Karpas-422 (cell line): Measurements from ENCODE around the gene MDFI. TPM values are rescaled to one million over a fixed set of nuclear protein-coding genes. Genes with fewer than 3 reads are reported as not detected.
A peak's percentile ranks its signal among the peaks of the same experiment; 100 is the strongest.

Source experiments
- DNase-seq: peaks from one replicate; pipeline ENCODE4 v3.0.0-alpha.2; 2015
- H2AFZ ChIP-seq: fragments of 200-600 bp; sonication (generic); 2 replicates; pipeline ENCODE4 v1.6.1; 2014; ENCODE audit warnings: antibody characterized with exemption, low read length, mixed read lengths
- H3K27ac ChIP-seq: fragments of 200-600 bp; sonication (generic); 2 replicates; pipeline ENCODE4 v1.5.1; 2014; ENCODE audit warnings: mild to moderate bottlenecking, low read length, moderate library complexity
- H3K27me3 ChIP-seq: fragments of 200-600 bp; sonication (generic); 2 replicates; pipeline ENCODE4 v1.6.1; 2014; ENCODE audit warnings: low read length, mixed read lengths
- H3K36me3 ChIP-seq: fragments of 200-600 bp; sonication (generic); 2 replicates; pipeline ENCODE4 v1.6.1; 2014; ENCODE audit warnings: low read length, mixed read lengths; ENCODE audit not compliant: insufficient read depth
- H3K4me1 ChIP-seq: fragments of 200-600 bp; sonication (generic); 2 replicates; pipeline ENCODE4 v1.6.1; 2014; ENCODE audit warnings: mild to moderate bottlenecking, low read length, mixed read lengths
- H3K4me2 ChIP-seq: fragments of 200-600 bp; sonication (generic); 2 replicates; pipeline ENCODE4 v1.6.1; 2014; ENCODE audit warnings: low read length, low read depth, mild to moderate bottlenecking; ENCODE audit not compliant: poor library complexity, severe bottlenecking
- H3K4me3 ChIP-seq: fragments of 200-600 bp; sonication (generic); 2 replicates; pipeline ENCODE4 v1.5.1; 2014; ENCODE audit warnings: mild to moderate bottlenecking, antibody characterized with exemption, low read length, mixed read lengths
- H3K79me2 ChIP-seq: fragments of 200-600 bp; sonication (generic); 2 replicates; pipeline ENCODE4 v1.6.1; 2014; ENCODE audit warnings: mild to moderate bottlenecking, low read length, mixed read lengths
- H3K9ac ChIP-seq: fragments of 200-600 bp; sonication (generic); 2 replicates; pipeline ENCODE4 v1.6.0; 2014; ENCODE audit warnings: low read length
- H3K9me2 ChIP-seq: fragments of 200-600 bp; sonication (generic), shearing (Covaris generic); replicated peaks from 2 replicates; pipeline ENCODE4 v1.6.0; 2014; ENCODE audit warnings: mild to moderate bottlenecking, low read length, moderate library complexity; ENCODE audit not compliant: insufficient read depth
- H3K9me3 ChIP-seq: fragments of 300-700, 200-600 bp; sonication (generic); 2 replicates; pipeline ENCODE4 v1.6.1; 2014; ENCODE audit warnings: low read length, mixed read lengths
- H4K20me1 ChIP-seq: fragments of 200-600 bp; sonication (generic); 2 replicates; pipeline ENCODE4 v1.6.1; 2014; ENCODE audit warnings: mild to moderate bottlenecking, antibody characterized with exemption, low read length, low read depth; ENCODE audit not compliant: insufficient read depth
- total RNA-seq: library from RNA; depleted of rRNA; stranded (reverse); fragments of >200 nt; shearing (Covaris generic); gene quantifications from 2 replicates; pipeline ENCODE4 v1.2.3, GENCODE V29; 2014; ENCODE audit warnings: low replicate concordance

Gene MDFI
- total RNA-seq, 1 experiment from 2014 or later: not detected

GRCh38 chr6:41683523-41684310 lies 45.4 kb downstream of the MDFI start:
- H3K4me1 ChIP-seq: no peaks in the 10 kb centered on the region; the same call in 1 of the 2 replicates
- H3K9me2 ChIP-seq: no peaks in the 10 kb centered on the region
- H2AFZ ChIP-seq: no peak overlapping the region
- H4K20me1 ChIP-seq: peaks cover 11% of the 10 kb centered on the region; the same call in 1 of the 2 replicates
- peaks cover 27% of the 10 kb centered on the region; the same call in 1 of the 2 replicates for H3K36me3 ChIP-seq
- H3K9me3 ChIP-seq: no peaks in the 10 kb centered on the region
- no peaks in the 10 kb centered on the region for H3K27me3 ChIP-seq
- no peaks in the 10 kb centered on the region for H3K79me2 ChIP-seq
- DNase-seq: peak; percentile 88
- H3K9ac ChIP-seq: no peak overlapping the region
- no peak overlapping the region for H3K4me3 ChIP-seq
- H3K4me2 ChIP-seq: no peak overlapping the region
- no peak overlapping the region for H3K27ac ChIP-seq

DNA sequence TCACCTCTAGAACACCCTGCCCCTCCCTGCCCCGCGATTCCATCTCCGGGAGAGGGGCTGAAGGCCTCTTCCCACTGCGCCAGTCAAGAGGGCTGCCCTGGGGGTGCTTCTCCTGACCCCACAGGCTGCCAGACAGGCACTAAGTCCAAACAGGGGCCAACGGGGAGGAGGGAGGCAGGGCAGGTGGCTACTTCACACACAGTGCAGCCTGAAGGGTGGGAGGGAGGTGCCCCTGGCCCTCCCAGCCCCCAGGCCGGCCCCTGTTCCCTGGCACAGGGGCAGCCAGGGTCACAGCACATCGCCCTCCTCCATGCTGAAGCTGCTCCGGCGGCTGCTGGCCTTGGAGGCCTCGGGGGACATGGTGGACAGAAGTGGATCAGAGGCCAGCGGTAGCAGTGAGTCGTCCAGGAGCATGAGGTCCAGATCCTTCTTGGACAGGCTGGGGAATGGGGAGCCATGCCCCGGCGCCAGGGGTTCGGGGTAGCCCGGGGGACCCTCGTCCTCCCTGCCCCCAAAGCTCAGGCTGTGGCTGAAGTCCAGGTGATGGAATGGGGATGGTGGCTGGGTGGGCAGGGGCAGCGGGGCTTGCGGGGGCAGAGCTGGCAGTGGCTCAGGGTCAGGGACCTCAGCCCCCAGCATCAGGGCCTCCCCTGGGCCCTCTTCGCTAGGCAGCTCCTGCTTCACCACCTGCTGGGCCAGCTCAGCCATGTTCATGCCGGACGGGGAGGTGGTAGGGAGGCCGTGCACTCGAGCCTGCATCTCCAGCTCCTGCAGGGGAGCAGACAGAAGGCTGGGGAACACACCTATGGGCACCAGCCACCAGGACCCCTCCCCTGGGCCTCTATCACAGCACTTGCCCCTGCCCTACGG lies 46.3 kb downstream of the MDFI start:
- Histone ChIP-seq H3K9ac (no peak overlapping the region), H3K79me2 (no peaks in the 10 kb centered on the region), H3K4me3 (no peak overlapping the region), H3K9me2 (no peaks in the 10 kb centered on the region), H4K20me1 (peaks cover 12% of the 10 kb centered on the region; the same call in 1 of the 2 replicates), H3K27me3 (no peaks in the 10 kb centered on the region), H3K4me2 (no peak overlapping the region), H3K9me3 (no peaks in the 10 kb centered on the region), H3K4me1 (no peaks in the 10 kb centered on the region; the same call in 1 of the 2 replicates), H3K36me3 (peaks cover 27% of the 10 kb centered on the region; the same call in 1 of the 2 replicates), H2AFZ (no peak overlapping the region), H3K27ac (no peak overlapping the region)
- no peak for DNase-seq

DNA sequence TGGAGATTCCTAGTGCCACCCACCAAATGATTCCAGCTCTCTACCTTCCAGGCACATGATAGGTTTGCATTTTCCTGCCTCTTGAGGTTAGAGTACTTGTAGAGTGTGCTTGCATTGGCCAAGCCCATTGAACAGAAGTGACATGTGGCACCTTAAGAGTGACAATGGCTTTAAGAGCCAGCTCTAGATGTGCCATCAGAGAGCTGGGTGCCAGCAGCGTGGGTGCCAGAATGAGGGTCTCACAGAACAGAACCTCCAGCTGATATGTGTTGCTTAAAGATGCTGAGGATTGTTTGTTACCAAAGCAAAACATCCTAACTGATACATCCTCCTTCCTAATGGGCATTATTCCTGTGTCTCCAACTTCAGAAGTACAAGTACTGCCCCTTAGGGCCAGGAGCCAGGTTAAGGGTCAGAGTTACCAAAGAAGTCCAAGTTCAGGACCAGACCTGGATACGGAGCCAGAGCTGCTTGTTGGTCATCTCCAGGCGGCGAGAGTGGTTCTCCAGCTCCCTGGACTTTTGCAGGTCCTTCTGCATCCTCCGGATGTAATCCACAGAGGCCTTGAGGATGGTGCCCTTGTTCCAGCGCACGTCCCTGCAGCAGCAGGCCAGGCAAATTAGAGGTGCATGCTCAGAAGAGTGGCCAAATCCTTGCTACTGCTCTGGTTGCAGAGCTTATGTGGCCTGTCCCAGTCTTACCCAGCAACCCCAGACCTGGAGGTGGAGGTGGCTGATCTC lies 47.5 kb downstream of the MDFI start:
- peaks cover 27% of the 10 kb centered on the region; the same call in 1 of the 2 replicates for H3K36me3 ChIP-seq

GRCh38 chr6:41687501-41688175 lies 49.4 kb downstream of the MDFI start:
- Histone ChIP-seq H3K27ac (no peak overlapping the region), H3K9me2 (no peaks in the 10 kb centered on the region), H3K9ac (no peak overlapping the region), H3K79me2 (no peaks in the 10 kb centered on the region), H4K20me1 (peaks cover 36% of the 10 kb centered on the region; the same call in 1 of the 2 replicates), H3K4me1 (no peaks in the 10 kb centered on the region; the same call in 1 of the 2 replicates), H2AFZ (no peak overlapping the region), H3K27me3 (no peaks in the 10 kb centered on the region), H3K4me3 (no peak overlapping the region), H3K4me2 (no peak overlapping the region), H3K9me3 (no peaks in the 10 kb centered on the region), H3K36me3 (peaks cover 30% of the 10 kb centered on the region; the same call in 1 of the 2 replicates)
- DNase-seq: no peak

More for the DNA sequence above, 47.5 kb downstream of the MDFI start:
- Histone ChIP-seq H3K27ac (no peak overlapping the region), H3K9me2 (no peaks in the 10 kb centered on the region), H3K4me3 (no peak overlapping the region), H3K4me2 (no peak overlapping the region), H2AFZ (no peak overlapping the region), H3K4me1 (no peaks in the 10 kb centered on the region; the same call in 1 of the 2 replicates), H3K9me3 (no peaks in the 10 kb centered on the region), H4K20me1 (peaks cover 23% of the 10 kb centered on the region; the same call in 1 of the 2 replicates), H3K27me3 (no peaks in the 10 kb centered on the region), H3K79me2 (no peaks in the 10 kb centered on the region), H3K9ac (no peak overlapping the region)
- DNase-seq: no peak

DNA sequence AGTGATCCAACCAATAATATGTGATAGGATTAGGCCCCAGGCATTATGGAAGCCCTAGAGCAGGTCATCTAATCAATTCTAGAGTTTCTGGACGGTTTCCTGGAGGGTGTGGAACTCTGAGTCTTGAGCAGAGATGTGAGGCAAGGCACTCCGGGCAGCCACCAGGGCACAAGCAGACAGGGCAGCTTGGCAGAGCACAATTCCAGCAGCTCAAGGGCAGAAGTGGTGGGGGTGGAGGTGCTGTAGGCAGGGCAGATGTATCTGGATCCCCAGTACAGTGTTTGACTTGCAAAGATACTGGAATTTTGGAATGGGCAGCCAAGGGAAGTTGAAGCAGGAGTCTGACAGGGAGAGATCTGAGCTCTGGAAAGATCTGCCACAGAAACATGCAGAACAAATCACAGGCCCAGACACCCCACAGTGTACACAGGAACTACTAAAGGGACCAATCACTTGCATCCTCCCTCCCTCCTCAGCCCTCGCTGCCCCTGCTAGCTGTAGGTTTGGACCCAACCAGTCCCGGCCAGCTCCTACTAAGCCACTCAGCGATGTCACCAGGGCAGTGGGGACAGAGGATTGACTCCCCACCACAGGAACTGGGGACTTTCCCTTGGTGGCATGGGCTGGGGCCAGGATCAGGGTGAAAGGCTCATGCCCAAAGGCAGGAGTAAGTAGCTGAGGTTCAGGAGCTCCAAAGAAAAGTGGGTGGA lies 50.1 kb downstream of the MDFI start:
- Histone ChIP-seq H3K4me3 (no peak overlapping the region), H3K36me3 (peaks cover 33% of the 10 kb centered on the region; the same call in 1 of the 2 replicates), H3K79me2 (peaks cover 1% of the 10 kb centered on the region; the same call in 1 of the 2 replicates), H3K27ac (no peak overlapping the region), H3K27me3 (no peaks in the 10 kb centered on the region), H2AFZ (no peak overlapping the region), H3K9me3 (no peaks in the 10 kb centered on the region), H3K9me2 (no peaks in the 10 kb centered on the region), H4K20me1 (peaks cover 34% of the 10 kb centered on the region; the same call in 1 of the 2 replicates), H3K4me2 (no peak overlapping the region), H3K9ac (no peak overlapping the region), H3K4me1 (no peaks in the 10 kb centered on the region; the same call in 1 of the 2 replicates)
- DNase-seq: no peak

- H3K79me2 ChIP-seq: peaks cover 4% of the 10 kb centered on the region; the same call in 1 of the 2 replicates
- no peak overlapping the region for H3K4me2 ChIP-seq
- H3K27ac ChIP-seq: no peak overlapping the region
- H3K9me2 ChIP-seq: no peaks in the 10 kb centered on the region
- H3K27me3 ChIP-seq: no peaks in the 10 kb centered on the region
- no peak for DNase-seq
- no peak overlapping the region for H2AFZ ChIP-seq
- H3K4me3 ChIP-seq: no peak overlapping the region
- H3K36me3 ChIP-seq: peaks cover 33% of the 10 kb centered on the region; the same call in 1 of the 2 replicates
- no peaks in the 10 kb centered on the region for H3K9me3 ChIP-seq
- H4K20me1 ChIP-seq: peaks cover 37% of the 10 kb centered on the region; the same call in 1 of the 2 replicates
- no peaks in the 10 kb centered on the region for H3K4me1 ChIP-seq
- H3K9ac ChIP-seq: no peak overlapping the region
Measured at GRCh38 chr6:41689171-41690008, 51.1 kb downstream of the MDFI start.
